Measurements from ENCODE around the gene ENPEP. TPM values are rescaled to one million over a fixed set of nuclear protein-coding genes. Genes with fewer than 3 reads are reported as not detected.

Gene ENPEP
- total and polyA plus RNA-seq, 10 of the 15 experiments (the other 5 are each of a cell fraction or from before 2014, with no cell fraction given): 0.03 TPM; not detected in 9

DNA sequence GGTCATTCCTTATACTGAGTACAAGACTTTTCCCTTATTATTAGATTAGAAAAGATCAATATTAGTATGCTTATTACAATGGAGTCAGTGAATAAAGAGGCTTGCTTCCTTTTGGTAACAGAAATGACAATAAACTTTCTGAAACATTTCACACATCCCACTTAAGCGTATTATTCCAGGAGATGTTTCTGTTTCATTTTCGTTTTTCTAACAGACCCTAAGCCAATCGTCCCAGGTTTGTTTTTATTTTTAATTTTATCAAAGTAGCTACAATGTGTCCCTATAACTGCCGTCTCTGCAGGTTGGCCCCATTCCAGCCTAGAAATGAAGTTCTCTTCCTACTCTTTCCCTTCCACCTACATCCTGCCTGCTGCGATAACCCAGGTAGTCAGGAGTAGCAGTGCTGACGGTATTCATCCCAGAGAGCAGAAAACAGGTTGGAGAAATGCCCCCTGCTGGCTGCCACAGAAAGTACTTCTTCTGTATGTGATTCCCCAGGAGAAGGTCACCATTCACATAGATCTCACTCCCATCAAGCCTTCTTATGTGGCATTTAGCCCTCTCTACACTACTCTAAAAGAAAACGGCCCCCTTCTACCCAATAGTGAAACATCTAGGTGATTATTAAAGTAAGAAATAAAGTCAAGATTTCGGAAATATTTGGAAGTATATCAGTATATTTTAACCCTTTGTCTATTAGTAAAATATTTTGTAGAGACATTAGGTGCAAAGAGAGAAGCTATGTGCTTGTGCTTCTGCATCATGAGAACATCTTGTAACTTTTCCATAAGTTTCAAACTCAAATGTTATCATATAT lies 40.4 kb downstream of the ENPEP start (continued):
- TF ChIP-seq, protein P1, sequence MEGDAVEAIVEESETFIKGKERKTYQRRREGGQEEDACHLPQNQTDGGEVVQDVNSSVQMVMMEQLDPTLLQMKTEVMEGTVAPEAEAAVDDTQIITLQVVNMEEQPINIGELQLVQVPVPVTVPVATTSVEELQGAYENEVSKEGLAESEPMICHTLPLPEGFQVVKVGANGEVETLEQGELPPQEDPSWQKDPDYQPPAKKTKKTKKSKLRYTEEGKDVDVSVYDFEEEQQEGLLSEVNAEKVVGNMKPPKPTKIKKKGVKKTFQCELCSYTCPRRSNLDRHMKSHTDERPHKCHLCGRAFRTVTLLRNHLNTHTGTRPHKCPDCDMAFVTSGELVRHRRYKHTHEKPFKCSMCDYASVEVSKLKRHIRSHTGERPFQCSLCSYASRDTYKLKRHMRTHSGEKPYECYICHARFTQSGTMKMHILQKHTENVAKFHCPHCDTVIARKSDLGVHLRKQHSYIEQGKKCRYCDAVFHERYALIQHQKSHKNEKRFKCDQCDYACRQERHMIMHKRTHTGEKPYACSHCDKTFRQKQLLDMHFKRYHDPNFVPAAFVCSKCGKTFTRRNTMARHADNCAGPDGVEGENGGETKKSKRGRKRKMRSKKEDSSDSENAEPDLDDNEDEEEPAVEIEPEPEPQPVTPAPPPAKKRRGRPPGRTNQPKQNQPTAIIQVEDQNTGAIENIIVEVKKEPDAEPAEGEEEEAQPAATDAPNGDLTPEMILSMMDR (IDR thresholded peaks at IDR 0.05 in 2 of 3, conservative IDR thresholded peaks at IDR 0.05 in 1 of 3; ENCODE audit: control insufficient read depth in 2 of 3, extremely low read depth in 1 of 3, insufficient read depth in 1 of 3, low read depth in 3 of 3, low read length in 3 of 3): peak; percentile 76 to 82 (median 82)
- TF ChIP-seq CBFB (IDR thresholded peaks at IDR 0.05; ENCODE audit: low read depth): no peak
- no peak for TF ChIP-seq RB1 (IDR thresholded peaks at IDR 0.05; ENCODE audit: borderline replicate concordance)
- TF ChIP-seq ZBED1 (IDR thresholded peaks at IDR 0.05; ENCODE audit: borderline replicate concordance): no peak
- peak; percentile 38 to 51; a peak in 3 of 4 replicates for TF ChIP-seq IKZF2 (IDR thresholded peaks at IDR 0.05)

DNA sequence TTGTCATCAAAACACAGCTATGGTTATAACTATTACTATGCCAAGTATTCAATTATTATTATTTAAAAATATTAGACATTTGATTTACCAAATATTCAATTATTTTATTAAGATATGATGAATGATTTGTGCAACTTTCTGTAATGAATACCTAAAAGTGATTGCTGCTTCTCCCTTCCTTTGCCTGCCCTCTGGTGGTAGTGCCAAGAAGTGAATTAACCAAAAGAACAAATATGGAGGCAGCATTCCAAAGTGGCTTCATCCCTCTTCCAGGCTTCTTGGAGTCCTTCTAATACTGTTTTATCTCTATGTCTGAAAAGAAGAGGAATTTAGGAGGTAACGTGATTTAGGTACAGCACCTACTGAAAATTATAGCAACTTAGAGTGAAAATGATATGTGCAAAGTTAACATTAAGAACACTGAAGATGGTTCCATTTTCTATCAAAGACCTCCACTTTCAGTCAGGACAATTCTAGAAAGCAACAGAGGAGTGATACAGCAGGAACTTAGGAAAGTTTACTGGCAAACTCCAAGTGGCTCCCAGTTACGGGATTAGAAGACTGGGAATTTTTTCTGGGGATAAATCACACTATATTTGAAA lies 43.0 kb downstream of the ENPEP start:
- intact Hi-C loops (cut with micrococcal nuclease; ENCODE audit: unreplicated experiment): loop anchor here (5.0 to 10.0 kb wide), 3 partner anchors 174 to 1097 kb away; no protein-coding TSS in a partner anchor
- FAIRE-seq (no peak), DNase-seq (ENCODE audit: low read depth, low spot score) (no peak), ATAC-seq (no peak)
- Histone ChIP-seq H3K79me2 (ENCODE audit: control insufficient read depth, insufficient read depth, low read length) (no peaks in the 10 kb centered on the region), H2AFZ (ENCODE audit: control insufficient read depth, low read depth, low read length) (no peak overlapping the region), H3K27me3 (replicated peaks in 1 of 2; ENCODE audit: control insufficient read depth in 2 of 2, insufficient read depth in 2 of 2, low read length in 1 of 2) (no peaks in the 10 kb centered on the region), H4K20me1 (ENCODE audit: control insufficient read depth, insufficient read depth) (no peaks in the 10 kb centered on the region), H3K4me1 (ENCODE audit: control insufficient read depth, insufficient read depth, low read length) (no peaks in the 10 kb centered on the region), H3K4me2 (ENCODE audit: control insufficient read depth, insufficient read depth) (no peak overlapping the region), H3K36me3 (ENCODE audit: control insufficient read depth in 2 of 2, insufficient read depth in 2 of 2, low read length in 1 of 2) (no peaks in the 10 kb centered on the region), H3K27ac (ENCODE audit: control insufficient read depth, insufficient read depth) (no peak overlapping the region), H3K9ac (ENCODE audit: control insufficient read depth, insufficient read depth, low read length) (no peak overlapping the region), H3K4me3 (no peak overlapping the region), H3K9me3 (replicated peaks; ENCODE audit: control insufficient read depth, insufficient read depth, low read length) (no peaks in the 10 kb centered on the region)
- in situ Hi-C loops (cut with MboI): loop anchor here (5.0 kb wide), 2 partner anchors 202 to 522 kb away; no protein-coding TSS in a partner anchor
- ChIA-PET CTCF (interaction anchor here (0.7 to 17.0 kb wide), 25 partner anchors 9 to 642 kb away, joined by 3 to 812 read pairs (median 3); no protein-coding TSS in a partner anchor), SMC1A (ENCODE audit: uncharacterized antibody, unreplicated experiment) (interaction anchor here (0.7 to 7.3 kb wide), 13 partner anchors 10 to 525 kb away, joined by 3 to 79 read pairs (median 7); no protein-coding TSS in a partner anchor), POLR2A (no interaction called here), RAD21 (ENCODE audit: unreplicated experiment) (interaction anchor here (0.7 to 4.2 kb wide), 5 partner anchors 15 to 520 kb away, joined by 3 to 35 read pairs (median 4); no protein-coding TSS in a partner anchor)
- BruUV-seq (replicated peaks): no TSS peak
- WGBS (ENCODE audit: insufficient coverage, insufficient replicate concordance, low lambda C conversion rate, missing lambda C conversion rate): 0% methylated on average over 2 of the region's 2 CpGs
- TF ChIP-seq, protein P2, sequence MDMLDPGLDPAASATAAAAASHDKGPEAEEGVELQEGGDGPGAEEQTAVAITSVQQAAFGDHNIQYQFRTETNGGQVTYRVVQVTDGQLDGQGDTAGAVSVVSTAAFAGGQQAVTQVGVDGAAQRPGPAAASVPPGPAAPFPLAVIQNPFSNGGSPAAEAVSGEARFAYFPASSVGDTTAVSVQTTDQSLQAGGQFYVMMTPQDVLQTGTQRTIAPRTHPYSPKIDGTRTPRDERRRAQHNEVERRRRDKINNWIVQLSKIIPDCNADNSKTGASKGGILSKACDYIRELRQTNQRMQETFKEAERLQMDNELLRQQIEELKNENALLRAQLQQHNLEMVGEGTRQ (IDR thresholded peaks at IDR 0.05; ENCODE audit: borderline replicate concordance, low read depth, low read length): no peak
- no peak for TF ChIP-seq ZSCAN29 (IDR thresholded peaks at IDR 0.05)
- no peak for TF ChIP-seq POU2F2 (IDR thresholded peaks at IDR 0.05; ENCODE audit: borderline replicate concordance, low read depth, low read length)
- TF ChIP-seq, protein P3, sequence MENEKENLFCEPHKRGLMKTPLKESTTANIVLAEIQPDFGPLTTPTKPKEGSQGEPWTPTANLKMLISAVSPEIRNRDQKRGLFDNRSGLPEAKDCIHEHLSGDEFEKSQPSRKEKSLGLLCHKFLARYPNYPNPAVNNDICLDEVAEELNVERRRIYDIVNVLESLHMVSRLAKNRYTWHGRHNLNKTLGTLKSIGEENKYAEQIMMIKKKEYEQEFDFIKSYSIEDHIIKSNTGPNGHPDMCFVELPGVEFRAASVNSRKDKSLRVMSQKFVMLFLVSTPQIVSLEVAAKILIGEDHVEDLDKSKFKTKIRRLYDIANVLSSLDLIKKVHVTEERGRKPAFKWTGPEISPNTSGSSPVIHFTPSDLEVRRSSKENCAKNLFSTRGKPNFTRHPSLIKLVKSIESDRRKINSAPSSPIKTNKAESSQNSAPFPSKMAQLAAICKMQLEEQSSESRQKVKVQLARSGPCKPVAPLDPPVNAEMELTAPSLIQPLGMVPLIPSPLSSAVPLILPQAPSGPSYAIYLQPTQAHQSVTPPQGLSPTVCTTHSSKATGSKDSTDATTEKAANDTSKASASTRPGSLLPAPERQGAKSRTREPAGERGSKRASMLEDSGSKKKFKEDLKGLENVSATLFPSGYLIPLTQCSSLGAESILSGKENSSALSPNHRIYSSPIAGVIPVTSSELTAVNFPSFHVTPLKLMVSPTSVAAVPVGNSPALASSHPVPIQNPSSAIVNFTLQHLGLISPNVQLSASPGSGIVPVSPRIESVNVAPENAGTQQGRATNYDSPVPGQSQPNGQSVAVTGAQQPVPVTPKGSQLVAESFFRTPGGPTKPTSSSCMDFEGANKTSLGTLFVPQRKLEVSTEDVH (IDR thresholded peaks at IDR 0.05; ENCODE audit: low read depth, partially characterized antibody): no peak
- peak; percentile 69 for TF ChIP-seq YY1 (IDR thresholded peaks at IDR 0.05; ENCODE audit: low read depth, low read length)
- no peak for TF ChIP-seq JUND (IDR thresholded peaks at IDR 0.05; ENCODE audit: low read depth, low read length)
- no peak for TF ChIP-seq ZZZ3 (IDR thresholded peaks at IDR 0.05; ENCODE audit: control insufficient read depth, insufficient read length, low read depth)
- TF ChIP-seq SMC3 (IDR thresholded peaks at IDR 0.05; ENCODE audit: borderline replicate concordance, low read length): peak; percentile 82
- TF ChIP-seq ASH2L (IDR thresholded peaks at IDR 0.05; ENCODE audit: borderline replicate concordance, low read depth): no peak
- TF ChIP-seq CHD4 (IDR thresholded peaks at IDR 0.05): no peak

Data from GM12878 (cell line).